HepG2 (cell line): ENCODE data around the gene MRPS35. TPM values are rescaled to one million over a fixed set of nuclear protein-coding genes. Genes with fewer than 3 reads are reported as not detected.

Source experiments
- ATF5 ChIP-seq: sonication (generic); formaldehyde crosslinking; IDR thresholded peaks from 2 replicates; pipeline ENCODE4 v1.4.0; 2020; ENCODE audit warnings: mild to moderate bottlenecking, low read depth, missing genetic modification reagents
- ATF6 ChIP-seq: sonication (generic); formaldehyde crosslinking; conservative IDR thresholded peaks from 2 replicates; pipeline ENCODE4 v1.4.0; 2020; ENCODE audit warnings: missing genetic modification reagents
- CCDC6 ChIP-seq: sonication (generic); formaldehyde crosslinking; IDR thresholded peaks from 2 replicates; pipeline ENCODE4 v1.8.1; 2022; ENCODE audit warnings: mild to moderate bottlenecking, missing genetic modification reagents, moderate library complexity
- FOXJ3 ChIP-seq: sonication (generic); formaldehyde crosslinking; IDR thresholded peaks from 2 replicates; pipeline ENCODE4 v1.4.0; 2020; ENCODE audit warnings: missing genetic modification reagents, mild to moderate bottlenecking, borderline replicate concordance
- GPN1 ChIP-seq: sonication (generic); formaldehyde crosslinking; IDR thresholded peaks from 2 replicates; pipeline ENCODE4 v1.5.1; 2020; ENCODE audit warnings: missing genetic modification reagents, borderline replicate concordance
- IRF1 ChIP-seq: sonication (generic); formaldehyde crosslinking; IDR thresholded peaks from 2 replicates; pipeline ENCODE4 v1.4.0; 2020; ENCODE audit warnings: low read depth, mild to moderate bottlenecking, missing genetic modification reagents
- KMT2A ChIP-seq: sonication (generic); formaldehyde crosslinking; IDR thresholded peaks from 2 replicates; pipeline ENCODE4 v1.4.0; 2020; ENCODE audit warnings: missing genetic modification reagents
- NR2C2 ChIP-seq: sonication (generic); formaldehyde crosslinking; IDR thresholded peaks from 2 replicates; pipeline ENCODE4 v1.4.0; 2020; ENCODE audit warnings: missing genetic modification reagents, mild to moderate bottlenecking, moderate library complexity, borderline replicate concordance
- PAF1 ChIP-seq: IDR thresholded peaks from 2 replicates; pipeline ENCODE4 v1.6.1; 2016; ENCODE audit warnings: missing genetic modification reagents, missing compliant biosample characterization
- PHB2 ChIP-seq: fragments of 450-650 bp; IDR thresholded peaks from 2 replicates; pipeline ENCODE4 v1.6.1; 2018; ENCODE audit not compliant: partially characterized antibody
- PHF8 ChIP-seq: sonication (generic); formaldehyde crosslinking; IDR thresholded peaks from 2 replicates; pipeline ENCODE4 v1.5.0; 2020; ENCODE audit warnings: missing genetic modification reagents
- RCOR2 ChIP-seq: IDR thresholded peaks from 2 replicates; pipeline ENCODE4 v1.6.1; 2016; ENCODE audit warnings: missing biosample characterization, missing genetic modification reagents
- TAF1 ChIP-seq: sonication (generic); formaldehyde crosslinking; IDR thresholded peaks from 2 replicates; pipeline ENCODE4 v1.4.0; 2020; ENCODE audit warnings: missing genetic modification reagents
- TBX2 ChIP-seq: sonication (generic); formaldehyde crosslinking; IDR thresholded peaks from 2 replicates; pipeline ENCODE4 v1.5.0; 2020; ENCODE audit warnings: missing genetic modification reagents, mild to moderate bottlenecking, borderline replicate concordance
- ZEB1 ChIP-seq: IDR thresholded peaks from 2 replicates; pipeline ENCODE4 v1.6.1; 2012; ENCODE audit warnings: mild to moderate bottlenecking, low read depth, inconsistent platforms; ENCODE audit not compliant: insufficient replicate concordance
- ZNF292 ChIP-seq: sonication (generic); formaldehyde crosslinking; IDR thresholded peaks from 2 replicates; pipeline ENCODE4 v1.8.1; 2022; ENCODE audit warnings: mild to moderate bottlenecking, low read depth, missing genetic modification reagents, borderline replicate concordance
- ZNF512 ChIP-seq: sonication (generic); formaldehyde crosslinking; IDR thresholded peaks from 2 replicates; pipeline ENCODE4 v1.4.0; 2020; ENCODE audit warnings: mild to moderate bottlenecking, missing genetic modification reagents
- ZNF512B ChIP-seq: sonication (generic); formaldehyde crosslinking; IDR thresholded peaks from 2 replicates; pipeline ENCODE4 v1.5.1; 2020; ENCODE audit warnings: missing genetic modification reagents, mild to moderate bottlenecking, borderline replicate concordance
- ZNF562 ChIP-seq: sonication (generic); formaldehyde crosslinking; IDR thresholded peaks from 2 replicates; pipeline ENCODE4 v1.8.0; 2022; ENCODE audit warnings: missing genetic modification reagents, borderline replicate concordance
- ZNF678 ChIP-seq: sonication (generic); formaldehyde crosslinking; IDR thresholded peaks from 2 replicates; pipeline ENCODE4 v1.4.0; 2020; ENCODE audit warnings: mild to moderate bottlenecking, missing genetic modification reagents
- ZNF7 ChIP-seq: IDR thresholded peaks from 2 replicates; pipeline ENCODE4 v1.6.1; 2016; ENCODE audit warnings: missing biosample characterization, missing genetic modification reagents
- ZNF839 ChIP-seq: sonication (generic); formaldehyde crosslinking; IDR thresholded peaks from 2 replicates; pipeline ENCODE4 v1.4.0; 2020; ENCODE audit warnings: missing genetic modification reagents, mild to moderate bottlenecking, borderline replicate concordance
- polyA plus RNA-seq, 8 experiments: library from polyadenylated mRNA; depleted of rRNA in 3 of 8; stranded (reverse) in 7 of 8; unstranded in 1 of 8; fragments of >200 nt; fragmentation: Illumina TruSeq in 4 of 8; extraction: Trizol in 4 of 8; gene quantifications; 2 replicates each; pipeline versions ENCODE4 v1.2.1 to v1.2.3, GENCODE V29; 2011 to 2016; ENCODE audit warnings: low read depth in 4 of 8, missing spikeins in 1 of 8, mixed read lengths in 1 of 8; ENCODE audit not compliant: insufficient read depth in 1 of 8
- total RNA-seq, 5 experiments: library from RNA; depleted of rRNA; stranded (reverse); fragments of >200 nt; fragmentation: Illumina TruSeq; extraction: Trizol; gene quantifications; 2 replicates each; pipeline ENCODE4 v1.2.3, GENCODE V29; 2016; ENCODE audit warnings: low read depth in 1 of 5

The MRPS35 gene
- total and polyA plus RNA-seq, 2 of the 13 experiments (the other 11 are each of a cell fraction or from before 2014, with no cell fraction given) = 63.4 to 104 TPM

- TF ChIP-seq ZNF512 (CRISPR knock-in tag) = no peak
- TF ChIP-seq ZNF678 = 0 out of 2 replicates have a peak, but pooled peaks have one; percentile 65
- no peak for TF ChIP-seq GPN1 (CRISPR knock-in tag)
- TF ChIP-seq RCOR2 (CRISPR knock-in tag) = no peak
- peak; percentile 39 for TF ChIP-seq KMT2A (CRISPR knock-in tag)
- TF ChIP-seq ATF6 (CRISPR knock-in tag) = no peak
- TF ChIP-seq ATF5 (CRISPR knock-in tag) = no peak
- TF ChIP-seq TAF1 (CRISPR knock-in tag) = peak; percentile 14; the same call in 1 of the 2 replicates
- TF ChIP-seq ZNF562 (CRISPR knock-in tag) = no peak
- TF ChIP-seq PAF1 (CRISPR knock-in tag) = no peak
- no peak; the same call in 1 of the 2 replicates for TF ChIP-seq NR2C2 (CRISPR knock-in tag)
- no peak for TF ChIP-seq ZNF512B (CRISPR knock-in tag)
- TF ChIP-seq CCDC6 = no peak
- peak; percentile 49; the same call in 1 of the 2 replicates for TF ChIP-seq TBX2 (CRISPR knock-in tag)
- TF ChIP-seq IRF1 (CRISPR knock-in tag) = no peak
- no peak for TF ChIP-seq PHB2
- TF ChIP-seq FOXJ3 (CRISPR knock-in tag) = no peak
- no peak for TF ChIP-seq ZNF7
- TF ChIP-seq ZNF292 = peak; percentile 74
- TF ChIP-seq ZNF839 (CRISPR knock-in tag) = no peak
- TF ChIP-seq PHF8 (CRISPR knock-in tag) = peak; percentile 24; the same call in 1 of the 2 replicates
- TF ChIP-seq ZEB1 = no peak
Measured at GRCh38 chr12:27780612-27781408, 70.2 kb downstream of the MRPS35 start (continued).
